CD14-positive monocyte (primary cell): Measurements from ENCODE around the gene CRIM1. TPM values are rescaled to one million over a fixed set of nuclear protein-coding genes. Genes with fewer than 3 reads are reported as not detected.

Source experiments
- DNase-seq, 3 donors: peaks; one replicate each; pipeline ENCODE4 v3.0.0-alpha.2; 2011 to 2022
- H2AFZ ChIP-seq: 2 replicates; pipeline ENCODE4 v1.6.0; 2012; ENCODE audit warnings: mild to moderate bottlenecking, low read depth, low read length, inconsistent platforms; ENCODE audit not compliant: insufficient read depth, poor library complexity, severe bottlenecking
- H3K27ac ChIP-seq, 2 donors: 1 replicate in 1 of 2; 2 replicates in 1 of 2; pipeline ENCODE4 v1.5.1; 2012 to 2013; ENCODE audit warnings: low read length in 2 of 2, control low read depth in 1 of 2, inconsistent platforms in 1 of 2, low read depth in 1 of 2, mild to moderate bottlenecking in 1 of 2
- H3K27me3 ChIP-seq, 2 donors: one replicate each; pipeline versions ENCODE4 v1.6.0 to v1.6.1; 2011 to 2013; ENCODE audit warnings: low read length in 2 of 2; ENCODE audit not compliant: control insufficient read depth in 2 of 2, insufficient read depth in 2 of 2
- H3K36me3 ChIP-seq, 2 donors: replicated peaks in 1 of 2; 1 replicate in 1 of 2; 2 replicates in 1 of 2; pipeline versions ENCODE4 v1.5.1 to v1.6.1; 2012 to 2013; ENCODE audit warnings: low read length in 2 of 2, control low read depth in 1 of 2, inconsistent platforms in 1 of 2, mild to moderate bottlenecking in 1 of 2; ENCODE audit not compliant: insufficient read depth in 2 of 2, control insufficient read depth in 1 of 2
- H3K4me1 ChIP-seq, 2 donors: 1 replicate in 1 of 2; 2 replicates in 1 of 2; pipeline versions ENCODE4 v1.5.1 to v1.6.1; 2012 to 2013; ENCODE audit warnings: low read length in 2 of 2, control low read depth in 1 of 2, inconsistent platforms in 1 of 2, mild to moderate bottlenecking in 1 of 2, moderate library complexity in 1 of 2; ENCODE audit not compliant: insufficient read depth in 2 of 2, control insufficient read depth in 1 of 2
- H3K4me2 ChIP-seq: replicated peaks from 2 replicates; pipeline ENCODE3; 2012; ENCODE audit warnings: low read length, moderate library complexity, mild to moderate bottlenecking; ENCODE audit not compliant: poor library complexity, severe bottlenecking; ENCODE audit errors: extremely low read depth
- H3K4me3 ChIP-seq, 3 experiments: fragments of 200-600 bp in 1 of 3; sonication (generic) in 1 of 3; replicated peaks in 1 of 3; 1 replicate in 2 of 3; 2 replicates in 1 of 3; pipeline ENCODE4 v1.5.1; 2011 to 2013; ENCODE audit warnings: low read length in 3 of 3, mild to moderate bottlenecking in 3 of 3, control low read depth in 2 of 3, low read depth in 2 of 3, inconsistent platforms in 1 of 3, moderate library complexity in 1 of 3
- H3K79me2 ChIP-seq: 2 replicates; pipeline ENCODE4 v1.6.0; 2012; ENCODE audit warnings: mild to moderate bottlenecking, control low read depth, inconsistent platforms, low read length, moderate library complexity; ENCODE audit not compliant: insufficient read depth
- H3K9ac ChIP-seq: 2 replicates; pipeline ENCODE4 v1.6.0; 2017; ENCODE audit warnings: low read length, mild to moderate bottlenecking; ENCODE audit not compliant: insufficient read depth, poor library complexity, severe bottlenecking
- H3K9me3 ChIP-seq, 2 donors: replicated peaks in 1 of 2; 1 replicate in 1 of 2; 2 replicates in 1 of 2; pipeline versions ENCODE4 v1.5.1 to v1.6.1; 2012 to 2013; ENCODE audit warnings: low read length in 2 of 2, control low read depth in 1 of 2; ENCODE audit not compliant: control insufficient read depth in 1 of 2, insufficient read depth in 1 of 2
- H4K20me1 ChIP-seq: 2 replicates; pipeline ENCODE4 v1.6.0; 2012; ENCODE audit warnings: mild to moderate bottlenecking, low read length, control low read depth, moderate library complexity; ENCODE audit not compliant: insufficient read depth
- H3K27ac Mint-ChIP-seq, 7 donors: one replicate each; pipeline ENCODE4 v1.8.0; 2020; ENCODE audit warnings: mild to moderate bottlenecking in 7 of 7, mixed read lengths in 7 of 7, moderate library complexity in 6 of 7, inconsistent platforms in 2 of 7
- H3K27me3 Mint-ChIP-seq, 3 donors: one replicate each; pipeline ENCODE4 v1.8.0; 2021 to 2022; ENCODE audit warnings: low read depth in 3 of 3, mild to moderate bottlenecking in 3 of 3, mixed read lengths in 3 of 3, moderate library complexity in 3 of 3, inconsistent platforms in 1 of 3
- H3K36me3 Mint-ChIP-seq, 2 donors: one replicate each; pipeline ENCODE4 v1.8.0; 2020; ENCODE audit warnings: mixed read lengths in 2 of 2, inconsistent platforms in 1 of 2, mild to moderate bottlenecking in 1 of 2
- H3K4me1 Mint-ChIP-seq: one replicate; pipeline ENCODE4 v1.8.0; 2020; ENCODE audit warnings: mild to moderate bottlenecking, mixed read lengths
- H3K4me3 Mint-ChIP-seq, 2 donors: one replicate each; pipeline ENCODE4 v1.8.0; 2020; ENCODE audit warnings: mild to moderate bottlenecking in 2 of 2, mixed read lengths in 2 of 2, moderate library complexity in 1 of 2
- H3K9me3 Mint-ChIP-seq, 7 donors: one replicate each; pipeline ENCODE4 v1.8.0; 2020 to 2022; ENCODE audit warnings: mixed read lengths in 7 of 7, mild to moderate bottlenecking in 6 of 7, moderate library complexity in 6 of 7, inconsistent platforms in 2 of 7
- CTCF ChIP-seq: fragments of 200-600 bp; IDR thresholded peaks from one replicate; pipeline ENCODE4 v1.8.0; 2022; ENCODE audit warnings: antibody characterized with exemption, mild to moderate bottlenecking
- WGBS: methylation state at CpG from one replicate; pipeline ENCODE4 v1.1.5; 2013; ENCODE audit warnings: missing lambda C conversion rate; ENCODE audit not compliant: insufficient coverage; 5-methylcytosine and 5-hydroxymethylcytosine counted together
- intact Hi-C, 2 donors: fragments of 100-400 bp; cut with micrococcal nuclease; formaldehyde crosslinking; loops; one replicate each; pipeline versions ENCODE4 v1.15.0 to v1.15.1; 2023
- polyA plus RNA-seq, 3 donors: library from polyadenylated mRNA; depleted of rRNA in 1 of 3; unstranded in 2 of 3; stranded (reverse) in 1 of 3; fragments of 300-500 nt in 2 of 3; fragments of >200 nt in 1 of 3; fragmentation: Illumina TruSeq in 2 of 3; gene quantifications; 1 replicate in 2 of 3; 2 replicates in 1 of 3; pipeline ENCODE4 v1.2.3, GENCODE V29; 2012 to 2021

The CRIM1 gene
- polyA plus RNA-seq, 3 donors = 0.08 to 0.27 TPM; not detected in 1

- Histone ChIP-seq H3K9ac (no peak overlapping the region), H3K36me3 (no peaks in the 10 kb centered on the region), H3K4me1 (peaks cover 6 to 8% of the 10 kb centered on the region in 2 donors), H3K9me3 (no peaks in the 10 kb centered on the region), H3K4me2 (no peak overlapping the region), H3K27me3 (no peaks in the 10 kb centered on the region), H4K20me1 (no peaks in the 10 kb centered on the region), H3K27ac (no peak overlapping the region), H3K79me2 (no peaks in the 10 kb centered on the region), H2AFZ (no peak overlapping the region), H3K4me3 (no peak overlapping the region)
- Mint-ChIP-seq H3K9me3 (peaks cover 0 to 6% (median 4%) of the 10 kb centered on the region in 7 donors), H3K4me1 (peaks cover 16% of the 10 kb centered on the region), H3K4me3 (no peak overlapping the region), H3K36me3 (peaks cover 4 to 23% of the 10 kb centered on the region in 2 donors), H3K27ac (peak overlapping the region in 1 of 7 donors; percentile 30), H3K27me3 (peaks cover 0 to 2% (median 0%) of the 10 kb centered on the region in 3 donors)
- no peak for DNase-seq
- 99% methylated on average over 7 of the region's 9 CpGs for WGBS
- no peak for TF ChIP-seq CTCF
- intact Hi-C loops = no loop called here
Observed at GRCh38 chr2:36530178-36530982, 174.8 kb downstream of the CRIM1 start.

- H3K4me3 Mint-ChIP-seq = no peak overlapping the region
- peaks cover 16% of the 10 kb centered on the region for H3K4me1 Mint-ChIP-seq
- WGBS = no CpG with 5 or more reads among the region's 3 CpGs
- Histone ChIP-seq H2AFZ (no peak overlapping the region), H4K20me1 (no peaks in the 10 kb centered on the region), H3K9ac (no peak overlapping the region), H3K4me3 (no peak overlapping the region), H3K79me2 (no peaks in the 10 kb centered on the region), H3K27me3 (no peaks in the 10 kb centered on the region), H3K4me2 (no peak overlapping the region), H3K27ac (no peak overlapping the region), H3K36me3 (no peaks in the 10 kb centered on the region), H3K9me3 (no peaks in the 10 kb centered on the region), H3K4me1 (peaks cover 6 to 8% of the 10 kb centered on the region in 2 donors)
- peaks cover 0 to 2% (median 0%) of the 10 kb centered on the region in 3 donors for H3K27me3 Mint-ChIP-seq
- DNase-seq = peak in 1 of 3 donors; percentile 17
- H3K36me3 Mint-ChIP-seq = peaks cover 4 to 19% of the 10 kb centered on the region in 2 donors
- no peak for TF ChIP-seq CTCF
- H3K27ac Mint-ChIP-seq = peak overlapping the region in 2 of 7 donors; percentile 1 to 30
- intact Hi-C loops = no loop called here
- peaks cover 0 to 6% (median 4%) of the 10 kb centered on the region in 7 donors for H3K9me3 Mint-ChIP-seq
Observed at GRCh38 chr2:36530983-36531354, 175.4 kb downstream of the CRIM1 start.
